H9 (cell line): Measurements from ENCODE around the gene TSPEAR. TPM values are rescaled to one million over a fixed set of nuclear protein-coding genes. Genes with fewer than 3 reads are reported as not detected.

Experiments used
- DNase-seq: peaks from one replicate; pipeline ENCODE4 v3.0.0-alpha.2; 2017
- H2AFZ ChIP-seq: one replicate; pipeline ENCODE4 v1.6.1; 2013; ENCODE audit warnings: mild to moderate bottlenecking, low read length, control low read depth, moderate library complexity
- H2AK5ac ChIP-seq: 2 replicates; pipeline ENCODE4 v1.6.1; 2013; ENCODE audit warnings: low read length, control low read depth, mixed read lengths; ENCODE audit not compliant: insufficient read length
- H2BK120ac ChIP-seq: one replicate; pipeline ENCODE4 v1.6.1; 2013; ENCODE audit warnings: low read depth, mild to moderate bottlenecking, low read length, control low read depth, inconsistent platforms; ENCODE audit not compliant: poor library complexity, severe bottlenecking
- H2BK12ac ChIP-seq: 2 replicates; pipeline ENCODE4 v1.6.1; 2013; ENCODE audit warnings: low read length, control low read depth, mixed read lengths, low read depth; ENCODE audit not compliant: insufficient read length
- H2BK15ac ChIP-seq: 2 replicates; pipeline ENCODE4 v1.6.1; 2013; ENCODE audit warnings: low read depth, low read length, control low read depth
- H2BK20ac ChIP-seq: one replicate; pipeline ENCODE4 v1.6.1; 2013; ENCODE audit warnings: low read depth, mild to moderate bottlenecking, low read length, control low read depth, inconsistent platforms; ENCODE audit not compliant: poor library complexity, severe bottlenecking
- H2BK5ac ChIP-seq: 2 replicates; pipeline ENCODE4 v1.6.1; 2013; ENCODE audit warnings: low read length, control low read depth, mixed read lengths; ENCODE audit not compliant: insufficient read length
- H3K14ac ChIP-seq: 2 replicates; pipeline ENCODE4 v1.6.1; 2013; ENCODE audit warnings: low read length, control low read depth; ENCODE audit not compliant: insufficient read depth
- H3K18ac ChIP-seq: 2 replicates; pipeline ENCODE4 v1.6.1; 2013; ENCODE audit warnings: low read depth, mild to moderate bottlenecking, mixed read lengths, low read length, control low read depth; ENCODE audit not compliant: insufficient read length
- H3K23ac ChIP-seq: 2 replicates; pipeline ENCODE4 v1.6.1; 2013; ENCODE audit warnings: low read length, control low read depth, mixed read lengths, low read depth; ENCODE audit not compliant: insufficient read length
- H3K23me2 ChIP-seq: 2 replicates; pipeline ENCODE4 v1.6.1; 2013; ENCODE audit warnings: low read depth, mild to moderate bottlenecking, mixed read lengths, low read length, control low read depth; ENCODE audit not compliant: insufficient read length, poor library complexity, severe bottlenecking
- H3K27ac ChIP-seq: 2 replicates; pipeline ENCODE4 v1.5.1; 2013; ENCODE audit warnings: low read length, control low read depth, mixed read lengths, low read depth; ENCODE audit not compliant: insufficient read length
- H3K27me3 ChIP-seq: 2 replicates; pipeline ENCODE4 v1.6.1; 2013; ENCODE audit warnings: low read length, control low read depth, inconsistent platforms; ENCODE audit not compliant: insufficient read depth
- H3K4ac ChIP-seq: 2 replicates; pipeline ENCODE4 v1.6.1; 2013; ENCODE audit warnings: low read depth, mild to moderate bottlenecking, control low read depth, inconsistent platforms, low read length, moderate library complexity
- H3K4me1 ChIP-seq: 2 replicates; pipeline ENCODE4 v1.6.1; 2013; ENCODE audit warnings: low read length, control low read depth, inconsistent platforms; ENCODE audit not compliant: insufficient read depth
- H3K4me2 ChIP-seq: 2 replicates; pipeline ENCODE4 v1.6.1; 2013; ENCODE audit warnings: low read length, control low read depth, mixed read lengths; ENCODE audit not compliant: insufficient read length, insufficient read depth
- H3K56ac ChIP-seq: 2 replicates; pipeline ENCODE4 v1.6.1; 2013; ENCODE audit warnings: low read depth, mild to moderate bottlenecking, mixed read lengths, low read length, control low read depth; ENCODE audit not compliant: insufficient read length
- H3K79me1 ChIP-seq: 2 replicates; pipeline ENCODE4 v1.6.1; 2013; ENCODE audit warnings: low read depth, mild to moderate bottlenecking, moderate library complexity, low read length, control low read depth, inconsistent platforms; ENCODE audit not compliant: insufficient read depth, poor library complexity, severe bottlenecking
- H3K79me2 ChIP-seq: 2 replicates; pipeline ENCODE4 v1.6.1; 2013; ENCODE audit warnings: low read length, control low read depth, inconsistent platforms; ENCODE audit not compliant: insufficient read depth
- H3K9ac ChIP-seq: 2 replicates; pipeline ENCODE4 v1.6.1; 2013; ENCODE audit warnings: low read length, control low read depth, mixed read lengths; ENCODE audit not compliant: insufficient read length; ENCODE audit errors: extremely low read depth
- H3K9me3 ChIP-seq: one replicate; pipeline ENCODE4 v1.6.1; 2013; ENCODE audit warnings: low read depth, low read length, inconsistent platforms; ENCODE audit not compliant: control insufficient read depth
- H3T11ph ChIP-seq: one replicate; pipeline ENCODE4 v1.6.1; 2013; ENCODE audit warnings: mild to moderate bottlenecking, low read length, control low read depth, inconsistent platforms
- H4K20me1 ChIP-seq: one replicate; pipeline ENCODE4 v1.6.1; 2013; ENCODE audit not compliant: control insufficient read depth, insufficient read length, insufficient read depth
- H4K5ac ChIP-seq: 2 replicates; pipeline ENCODE4 v1.6.1; 2013; ENCODE audit warnings: low read depth, mild to moderate bottlenecking, mixed read lengths, low read length, control low read depth; ENCODE audit not compliant: insufficient read length
- H4K8ac ChIP-seq: replicated peaks from 2 replicates; pipeline ENCODE4 v1.6.1; 2013; ENCODE audit warnings: low read length, control low read depth, mixed read lengths, low read depth; ENCODE audit not compliant: insufficient read length
- H4K91ac ChIP-seq: 2 replicates; pipeline ENCODE4 v1.6.1; 2013; ENCODE audit warnings: low read depth, mild to moderate bottlenecking, moderate library complexity, mixed read lengths, low read length, control low read depth; ENCODE audit not compliant: insufficient read length
- H3K27ac Mint-ChIP-seq, 3 experiments: 2 replicates in 2 of 3; 3 replicates in 1 of 3; pipeline ENCODE4 v1.8.0; 2020 to 2021; ENCODE audit warnings: mixed read lengths in 3 of 3, mild to moderate bottlenecking in 1 of 3, moderate library complexity in 1 of 3
- H3K27me3 Mint-ChIP-seq: 2 replicates; pipeline ENCODE4 v1.8.0; 2021; ENCODE audit warnings: low read depth, mild to moderate bottlenecking, moderate library complexity, mixed read lengths
- H3K36me3 Mint-ChIP-seq, 3 experiments: 2 replicates in 2 of 3; 3 replicates in 1 of 3; pipeline ENCODE4 v1.8.0; 2020 to 2021; ENCODE audit warnings: low read depth in 3 of 3, mixed read lengths in 3 of 3; ENCODE audit not compliant: insufficient read depth in 1 of 3
- H3K4me1 Mint-ChIP-seq, 2 experiments: 2 replicates each; pipeline ENCODE4 v1.8.0; 2020; ENCODE audit warnings: mixed read lengths in 2 of 2
- H3K4me3 Mint-ChIP-seq, 2 experiments: 2 replicates in 1 of 2; 3 replicates in 1 of 2; pipeline ENCODE4 v1.8.0; 2020 to 2021; ENCODE audit warnings: mild to moderate bottlenecking in 2 of 2, mixed read lengths in 2 of 2, moderate library complexity in 1 of 2
- H3K9me3 Mint-ChIP-seq, 2 experiments: 2 replicates in 1 of 2; 3 replicates in 1 of 2; pipeline ENCODE4 v1.8.0; 2020; ENCODE audit warnings: mild to moderate bottlenecking in 2 of 2, mixed read lengths in 2 of 2, moderate library complexity in 1 of 2
- CTCF ChIP-seq: fragments of 200-600 bp; sonication (generic); conservative IDR thresholded peaks from 3 replicates; pipeline ENCODE4 v1.8.0; 2021; ENCODE audit warnings: antibody characterized with exemption, mild to moderate bottlenecking
- WGBS: extraction: QIAGEN DNeasy Blood & Tissue Kit; methylation state at CpG from one replicate; pipeline ENCODE4 v1.1.7; 2013; ENCODE audit warnings: missing lambda C conversion rate, low lambda C conversion rate, mixed read lengths; ENCODE audit not compliant: insufficient read length; ENCODE audit errors: extremely low coverage; 5-methylcytosine and 5-hydroxymethylcytosine counted together
- total RNA-seq: library from RNA; stranded (reverse); gene quantifications from 2 replicates; pipeline ENCODE4 v1.2.1, GENCODE V29; 2021

TSPEAR gene
- total RNA-seq, 1 experiment from 2014 or later = 1.3 TPM

- Histone ChIP-seq H2BK5ac (no peak overlapping the region), H3K23ac (no peak overlapping the region), H3K4me1 (peaks cover 4% of the 10 kb centered on the region; the same call in 1 of the 2 replicates), H3K27me3 (no peaks in the 10 kb centered on the region), H3K4me2 (no peak overlapping the region), H3K4ac (no peak overlapping the region), H4K91ac (no peak overlapping the region), H3K9ac (no peak overlapping the region), H2AK5ac (no peak overlapping the region), H2BK15ac (no peak overlapping the region; the same call in 1 of the 2 replicates), H3K56ac (no peak overlapping the region), H2AFZ (no peak overlapping the region), H2BK12ac (no peak overlapping the region), H3K9me3 (peaks cover 4% of the 10 kb centered on the region), H4K8ac (no peak overlapping the region), H3K79me1 (peaks cover 2% of the 10 kb centered on the region), H2BK120ac (no peak overlapping the region), H2BK20ac (no peak overlapping the region), H3K27ac (no peak overlapping the region), H4K20me1 (no peaks in the 10 kb centered on the region), H3K18ac (no peak overlapping the region), H3K23me2 (no peaks in the 10 kb centered on the region), H4K5ac (no peak overlapping the region), H3T11ph (no peak overlapping the region), H3K79me2 (no peaks in the 10 kb centered on the region), H3K14ac (no peak overlapping the region)
- TF ChIP-seq CTCF = no peak
- H3K4me3 Mint-ChIP-seq = no peak overlapping the region
- peak overlapping the region in 1 of 3 experiments; percentile 44; a peak in 1 of 7 replicates for H3K27ac Mint-ChIP-seq
- H3K36me3 Mint-ChIP-seq = peaks cover 3 to 15% (median 4%) of the 10 kb centered on the region in 3 experiments; a peak in 6 of 7 replicates
- no peaks in the 10 kb centered on the region for H3K27me3 Mint-ChIP-seq
- H3K4me1 Mint-ChIP-seq = peaks cover 24 to 27% of the 10 kb centered on the region in 2 experiments
- no peak for DNase-seq
- peaks cover under 1 to 7% of the 10 kb centered on the region in 2 experiments; a peak in 3 of 5 replicates for H3K9me3 Mint-ChIP-seq
- no CpG with 5 or more reads among the region's 27 CpGs for WGBS
Measured at GRCh38 chr21:44498280-44499210, 212.8 kb downstream of the TSPEAR start.
